ENCODE results near the gene CCDC7. TPM values are rescaled to one million over a fixed set of nuclear protein-coding genes. Genes with fewer than 3 reads are reported as not detected.

CCDC7 gene
- total RNA-seq, 1 donor from 2014 or later: 12.6 TPM

DNA sequence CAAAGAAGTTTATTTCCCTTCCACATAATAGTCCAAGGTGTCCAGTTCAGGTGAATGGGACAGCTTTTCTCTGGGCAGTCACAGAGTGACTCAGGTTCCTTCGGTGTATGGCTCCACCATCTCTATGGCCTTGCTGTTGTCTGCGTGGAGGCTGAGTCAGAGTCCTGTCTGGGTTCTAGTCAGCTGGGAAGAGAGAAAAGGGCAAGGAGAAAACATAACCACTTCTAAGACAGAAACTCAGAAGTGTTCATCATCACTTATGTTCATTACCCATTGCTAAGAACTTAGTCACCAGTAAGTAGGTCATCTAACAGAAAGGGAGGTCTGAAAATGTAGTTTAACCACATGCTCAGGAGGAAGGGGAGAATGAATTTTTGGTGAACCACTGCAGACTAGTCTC is 32.4 kb upstream of the CCDC7 start:
- Mint-ChIP-seq H3K27me3 (ENCODE audit: unreplicated experiment) (peaks cover 14% of the 10 kb centered on the region), H3K36me3 (ENCODE audit: unreplicated experiment) (no peaks in the 10 kb centered on the region), H3K4me1 (ENCODE audit: unreplicated experiment) (peaks cover 6% of the 10 kb centered on the region), H3K4me3 (ENCODE audit: unreplicated experiment) (no peak overlapping the region), H3K9me3 (ENCODE audit: unreplicated experiment) (no peaks in the 10 kb centered on the region), H3K27ac (ENCODE audit: unreplicated experiment) (peak overlapping the region; percentile 59)
- TF ChIP-seq, protein P1, sequence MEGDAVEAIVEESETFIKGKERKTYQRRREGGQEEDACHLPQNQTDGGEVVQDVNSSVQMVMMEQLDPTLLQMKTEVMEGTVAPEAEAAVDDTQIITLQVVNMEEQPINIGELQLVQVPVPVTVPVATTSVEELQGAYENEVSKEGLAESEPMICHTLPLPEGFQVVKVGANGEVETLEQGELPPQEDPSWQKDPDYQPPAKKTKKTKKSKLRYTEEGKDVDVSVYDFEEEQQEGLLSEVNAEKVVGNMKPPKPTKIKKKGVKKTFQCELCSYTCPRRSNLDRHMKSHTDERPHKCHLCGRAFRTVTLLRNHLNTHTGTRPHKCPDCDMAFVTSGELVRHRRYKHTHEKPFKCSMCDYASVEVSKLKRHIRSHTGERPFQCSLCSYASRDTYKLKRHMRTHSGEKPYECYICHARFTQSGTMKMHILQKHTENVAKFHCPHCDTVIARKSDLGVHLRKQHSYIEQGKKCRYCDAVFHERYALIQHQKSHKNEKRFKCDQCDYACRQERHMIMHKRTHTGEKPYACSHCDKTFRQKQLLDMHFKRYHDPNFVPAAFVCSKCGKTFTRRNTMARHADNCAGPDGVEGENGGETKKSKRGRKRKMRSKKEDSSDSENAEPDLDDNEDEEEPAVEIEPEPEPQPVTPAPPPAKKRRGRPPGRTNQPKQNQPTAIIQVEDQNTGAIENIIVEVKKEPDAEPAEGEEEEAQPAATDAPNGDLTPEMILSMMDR (IDR thresholded peaks at IDR 0.05): no peak
- DNase-seq (ENCODE audit: extremely low spot score, unreplicated experiment): no peak

DNA sequence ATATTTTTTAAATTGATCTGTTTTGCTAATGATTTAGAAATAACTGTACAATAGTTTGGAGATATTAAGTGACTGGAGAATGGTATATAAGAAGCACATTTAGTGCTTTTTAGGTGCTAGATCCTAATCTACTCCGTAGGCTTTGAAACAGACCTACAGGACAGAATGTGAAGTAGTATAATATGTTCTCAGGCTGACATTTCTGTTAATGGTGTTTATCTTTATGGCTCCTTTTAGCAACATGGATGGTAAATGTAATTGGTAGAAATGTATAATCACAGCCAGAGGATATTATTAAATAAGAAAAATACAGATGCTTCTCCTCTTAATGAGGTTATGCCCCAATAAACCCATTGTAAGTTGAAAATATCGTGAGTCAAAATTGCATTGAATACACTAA is 30.6 kb upstream of the CCDC7 start:
- Mint-ChIP-seq H3K36me3 (ENCODE audit: unreplicated experiment) (no peaks in the 10 kb centered on the region), H3K27me3 (ENCODE audit: unreplicated experiment) (peaks cover 29% of the 10 kb centered on the region), H3K9me3 (ENCODE audit: unreplicated experiment) (no peaks in the 10 kb centered on the region), H3K4me1 (ENCODE audit: unreplicated experiment) (peaks cover 6% of the 10 kb centered on the region), H3K27ac (ENCODE audit: unreplicated experiment) (no peak overlapping the region), H3K4me3 (ENCODE audit: unreplicated experiment) (no peak overlapping the region)
- TF ChIP-seq, protein P1 (IDR thresholded peaks at IDR 0.05): no peak
- DNase-seq (ENCODE audit: extremely low spot score, unreplicated experiment): no peak

DNA sequence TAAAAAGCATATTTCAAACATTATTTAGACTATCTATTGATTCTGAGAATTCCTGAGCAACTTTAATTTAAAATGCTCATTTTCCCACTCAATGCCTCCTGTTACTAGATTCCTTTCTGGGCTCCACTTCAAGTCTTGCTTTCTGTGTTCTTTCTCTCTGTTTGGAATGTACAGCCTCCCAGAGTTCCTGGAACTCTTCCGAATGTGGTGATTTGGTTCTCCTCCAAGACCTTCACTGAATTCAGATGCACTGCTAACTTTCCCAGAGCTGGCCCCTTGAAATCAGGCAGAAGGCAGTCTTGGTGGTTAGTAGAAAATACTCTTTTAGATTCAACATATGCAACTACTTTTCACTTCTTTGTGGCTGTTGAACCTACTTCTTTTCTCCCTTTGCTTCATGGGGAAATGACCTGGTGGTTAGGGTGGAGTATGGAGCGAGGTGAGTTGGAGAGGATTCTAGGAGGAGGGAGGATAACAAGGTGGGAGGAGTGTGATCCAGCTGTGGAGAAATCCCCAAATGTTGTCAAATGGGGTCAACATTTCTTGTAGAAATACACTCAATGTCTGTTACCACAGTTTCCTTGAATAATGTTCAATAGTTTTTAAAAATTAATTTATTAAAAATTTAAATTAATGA is 27.9 kb upstream of the CCDC7 start:
- no peak overlapping the region for H3K4me3 Mint-ChIP-seq (ENCODE audit: unreplicated experiment)
- peaks cover 6% of the 10 kb centered on the region for H3K4me1 Mint-ChIP-seq (ENCODE audit: unreplicated experiment)
- peaks cover 6% of the 10 kb centered on the region for H3K9me3 Mint-ChIP-seq (ENCODE audit: unreplicated experiment)
- peaks cover 35% of the 10 kb centered on the region for H3K27me3 Mint-ChIP-seq (ENCODE audit: unreplicated experiment)
- DNase-seq (ENCODE audit: extremely low spot score, unreplicated experiment): no peak
- H3K27ac Mint-ChIP-seq (ENCODE audit: unreplicated experiment): no peak overlapping the region
- TF ChIP-seq, protein P1 (IDR thresholded peaks at IDR 0.05): no peak
- no peaks in the 10 kb centered on the region for H3K36me3 Mint-ChIP-seq (ENCODE audit: unreplicated experiment)

DNA sequence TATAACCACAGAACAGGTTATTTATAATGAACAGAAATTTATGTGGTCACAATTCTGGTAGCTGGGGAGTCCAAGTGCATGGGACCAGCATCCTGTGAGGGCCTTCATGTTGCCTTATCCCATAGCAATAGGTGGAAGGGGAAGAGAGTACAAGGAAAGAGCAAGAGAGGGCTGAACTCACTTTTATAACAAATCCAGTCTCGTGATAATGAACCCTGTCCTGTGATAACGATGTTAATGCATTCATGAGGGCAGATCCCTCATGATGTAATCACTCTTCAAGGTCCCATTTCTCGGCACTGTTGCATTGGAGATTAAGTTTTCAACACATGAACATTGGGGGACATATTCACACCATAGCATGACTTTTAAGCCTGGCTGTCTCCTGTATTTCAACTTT is 27.4 kb upstream of the CCDC7 start:
- Mint-ChIP-seq H3K9me3 (ENCODE audit: unreplicated experiment) (peaks cover 6% of the 10 kb centered on the region), H3K27ac (ENCODE audit: unreplicated experiment) (no peak overlapping the region), H3K4me1 (ENCODE audit: unreplicated experiment) (peaks cover 3% of the 10 kb centered on the region), H3K36me3 (ENCODE audit: unreplicated experiment) (no peaks in the 10 kb centered on the region), H3K27me3 (ENCODE audit: unreplicated experiment) (peaks cover 40% of the 10 kb centered on the region), H3K4me3 (ENCODE audit: unreplicated experiment) (no peak overlapping the region)
- DNase-seq (ENCODE audit: extremely low spot score, unreplicated experiment): no peak
- TF ChIP-seq, protein P1 (IDR thresholded peaks at IDR 0.05): no peak

DNA sequence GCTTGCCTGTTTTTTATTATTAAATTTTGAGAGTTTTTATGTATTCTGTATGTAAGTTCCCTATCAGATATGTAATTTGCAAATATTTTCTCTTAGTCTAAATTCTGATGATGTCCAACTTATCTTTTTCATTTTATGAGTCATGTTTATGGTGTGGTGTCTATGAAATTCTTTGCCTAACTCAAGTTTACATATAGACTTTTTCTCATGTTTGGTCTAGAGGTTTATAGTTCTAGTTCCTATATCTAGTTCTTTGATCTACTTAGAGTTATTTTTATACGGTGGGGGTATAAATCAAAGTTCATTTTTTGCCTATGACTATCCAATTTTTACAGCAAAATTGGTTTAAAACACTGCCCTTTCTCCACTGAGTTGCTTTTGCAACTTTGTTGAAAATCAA is 26.3 kb upstream of the CCDC7 start:
- DNase-seq (ENCODE audit: extremely low spot score, unreplicated experiment): no peak
- H3K4me1 Mint-ChIP-seq (ENCODE audit: unreplicated experiment): peaks cover 3% of the 10 kb centered on the region
- peaks cover 6% of the 10 kb centered on the region for H3K9me3 Mint-ChIP-seq (ENCODE audit: unreplicated experiment)
- H3K36me3 Mint-ChIP-seq (ENCODE audit: unreplicated experiment): no peaks in the 10 kb centered on the region
- TF ChIP-seq, protein P1 (IDR thresholded peaks at IDR 0.05): no peak
- H3K27ac Mint-ChIP-seq (ENCODE audit: unreplicated experiment): no peak overlapping the region
- H3K4me3 Mint-ChIP-seq (ENCODE audit: unreplicated experiment): no peak overlapping the region
- peaks cover 46% of the 10 kb centered on the region for H3K27me3 Mint-ChIP-seq (ENCODE audit: unreplicated experiment)
